Hepatocyte (in vitro differentiated cells): ENCODE data around the gene UBL4A.

Experiments
- EZH2 ChIP-seq: fragments of 200-600 bp; sonication (generic); IDR thresholded peaks from 2 replicates; pipeline ENCODE4 v1.6.1; 2016; ENCODE audit warnings: antibody characterized with exemption, mild to moderate bottlenecking, borderline replicate concordance
- TF ChIP-seq, protein P1 (sequence below): fragments of 200-600 bp; sonication (generic); IDR thresholded peaks from 2 replicates; pipeline ENCODE4 v1.5.1; 2016; ENCODE audit warnings: antibody characterized with exemption, mild to moderate bottlenecking; ENCODE audit not compliant: poor library complexity

DNA sequence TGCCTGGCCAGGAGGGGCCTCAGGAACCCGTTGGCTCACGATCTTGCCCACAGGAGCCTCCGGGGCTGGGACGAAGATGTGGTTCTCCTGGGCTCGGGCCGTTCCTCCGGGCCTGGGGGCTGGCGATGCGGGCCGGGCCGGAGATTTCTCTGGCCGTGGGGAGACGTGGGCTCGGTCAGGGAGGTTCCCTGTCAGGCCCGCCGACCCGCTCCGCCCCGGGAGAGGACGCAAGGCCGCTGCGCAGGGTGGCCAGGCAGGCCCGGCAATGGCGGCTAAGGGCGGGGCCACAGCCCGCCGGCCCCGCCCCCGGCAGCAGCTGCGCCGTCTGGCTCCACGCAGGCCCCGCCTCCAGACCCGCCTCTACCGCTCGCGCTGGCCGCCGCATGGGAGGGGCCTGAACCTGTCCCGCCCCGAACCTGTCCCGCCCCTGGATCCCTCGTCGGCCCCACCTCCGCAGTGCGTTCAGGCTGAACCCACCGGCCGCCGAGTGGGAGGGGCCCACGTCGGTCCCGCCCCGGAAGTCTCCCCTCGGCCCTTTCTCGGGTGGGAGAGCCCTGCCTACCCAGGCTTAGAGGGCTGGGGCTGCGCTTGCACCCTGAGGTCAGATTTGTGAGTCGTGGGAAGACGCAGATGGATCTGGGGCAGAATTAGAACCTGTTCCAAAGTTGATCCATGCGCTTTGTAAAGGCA is 29.7 kb upstream of the UBL4A start, which contains the start of gene FAM3A:
- TF ChIP-seq EZH2 = no peak
- TF ChIP-seq, protein P1, sequence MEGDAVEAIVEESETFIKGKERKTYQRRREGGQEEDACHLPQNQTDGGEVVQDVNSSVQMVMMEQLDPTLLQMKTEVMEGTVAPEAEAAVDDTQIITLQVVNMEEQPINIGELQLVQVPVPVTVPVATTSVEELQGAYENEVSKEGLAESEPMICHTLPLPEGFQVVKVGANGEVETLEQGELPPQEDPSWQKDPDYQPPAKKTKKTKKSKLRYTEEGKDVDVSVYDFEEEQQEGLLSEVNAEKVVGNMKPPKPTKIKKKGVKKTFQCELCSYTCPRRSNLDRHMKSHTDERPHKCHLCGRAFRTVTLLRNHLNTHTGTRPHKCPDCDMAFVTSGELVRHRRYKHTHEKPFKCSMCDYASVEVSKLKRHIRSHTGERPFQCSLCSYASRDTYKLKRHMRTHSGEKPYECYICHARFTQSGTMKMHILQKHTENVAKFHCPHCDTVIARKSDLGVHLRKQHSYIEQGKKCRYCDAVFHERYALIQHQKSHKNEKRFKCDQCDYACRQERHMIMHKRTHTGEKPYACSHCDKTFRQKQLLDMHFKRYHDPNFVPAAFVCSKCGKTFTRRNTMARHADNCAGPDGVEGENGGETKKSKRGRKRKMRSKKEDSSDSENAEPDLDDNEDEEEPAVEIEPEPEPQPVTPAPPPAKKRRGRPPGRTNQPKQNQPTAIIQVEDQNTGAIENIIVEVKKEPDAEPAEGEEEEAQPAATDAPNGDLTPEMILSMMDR = no peak
